Inflammatory macrophage (primary cell): ENCODE results near the gene FLT3LG.

Experiments used
- DNase-seq, 2 donors: peaks; one replicate each; pipeline ENCODE4 v3.0.0-alpha.2; 2020 to 2022

The FLT3LG gene

DNA sequence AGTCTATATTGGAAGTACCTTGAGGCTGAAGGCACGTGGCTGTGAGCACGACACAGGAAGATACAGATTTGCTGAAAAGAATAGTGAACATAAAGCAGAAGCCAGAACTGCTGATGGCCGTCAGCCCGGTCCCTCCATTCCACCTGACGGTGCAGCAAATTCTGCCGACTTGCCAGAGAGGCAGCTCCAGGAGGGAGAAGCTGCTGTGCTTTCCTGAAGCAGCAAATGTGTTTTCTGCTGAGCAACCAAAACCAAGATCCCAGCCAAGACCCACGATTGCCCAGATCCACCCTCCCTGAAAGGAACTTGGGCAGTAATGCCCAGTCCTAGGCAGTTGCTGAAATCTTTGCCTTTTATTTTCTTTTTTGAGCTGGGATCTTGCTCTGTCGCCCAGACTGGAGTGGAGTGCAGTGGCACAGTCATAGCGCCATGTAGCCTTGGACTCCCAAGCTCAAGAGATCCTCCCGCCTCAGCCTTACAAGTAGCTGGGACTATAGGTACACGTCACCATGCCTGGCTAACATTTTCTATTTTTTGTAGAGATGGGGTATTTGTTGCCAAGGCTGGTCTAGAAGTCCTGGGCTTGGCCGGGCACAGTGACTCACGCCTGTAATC, 46.8 kb downstream of the FLT3LG start:
- DNase-seq, result no peak

DNA sequence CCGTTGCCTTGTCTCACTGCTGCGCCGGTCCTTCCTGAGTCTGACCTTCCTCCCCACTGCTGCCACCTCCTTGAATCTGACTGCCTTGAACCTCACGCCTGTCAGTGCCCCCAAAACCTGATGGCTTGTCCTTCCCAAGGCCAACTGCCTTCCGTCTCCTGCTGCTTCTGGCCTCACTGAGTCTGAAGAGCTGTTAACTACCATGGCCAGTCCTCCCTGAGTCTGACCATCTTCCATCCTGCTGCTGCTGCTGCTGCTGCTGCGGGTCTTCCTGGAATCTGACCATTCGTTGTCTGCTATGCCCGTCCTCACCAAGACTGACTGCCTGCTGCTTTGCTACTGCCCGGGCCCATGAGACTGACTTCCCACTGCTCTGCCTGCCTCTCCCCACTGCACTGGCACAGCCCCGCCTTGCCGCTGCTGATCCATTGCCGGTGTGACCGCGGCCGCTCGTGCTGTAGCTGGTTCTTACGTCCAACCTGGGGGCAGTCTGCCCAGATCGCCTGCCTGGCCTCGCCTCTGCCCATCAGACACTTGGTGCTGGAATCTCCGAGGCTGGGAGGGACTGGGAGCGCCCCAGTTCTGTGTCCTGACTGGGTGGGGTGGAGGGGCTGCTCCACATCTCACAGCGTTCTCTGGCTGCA, 50.9 kb downstream of the FLT3LG start:
- no peak for DNase-seq

DNA sequence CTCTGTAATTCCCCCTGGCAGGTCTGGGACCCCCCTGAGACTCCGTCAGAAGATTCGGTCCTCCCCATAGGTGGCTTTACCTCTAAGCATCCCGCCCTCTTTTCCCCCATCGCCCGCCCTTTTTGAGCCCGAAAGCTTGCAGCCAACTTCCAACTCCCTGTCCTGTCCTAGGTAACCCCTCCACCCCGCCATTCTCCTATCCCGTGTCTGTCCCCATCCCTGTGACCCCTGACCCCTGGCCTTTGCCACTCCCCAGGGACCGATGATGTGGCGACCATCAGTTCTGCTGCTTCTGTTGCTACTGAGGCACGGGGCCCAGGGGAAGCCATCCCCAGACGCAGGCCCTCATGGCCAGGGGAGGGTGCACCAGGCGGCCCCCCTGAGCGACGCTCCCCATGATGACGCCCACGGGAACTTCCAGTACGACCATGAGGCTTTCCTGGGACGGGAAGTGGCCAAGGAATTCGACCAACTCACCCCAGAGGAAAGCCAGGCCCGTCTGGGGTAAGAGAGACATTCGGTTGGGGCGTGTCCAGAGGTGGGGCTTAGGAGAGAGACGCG, 54.3 kb downstream of the FLT3LG start:
- no peak for DNase-seq

DNA sequence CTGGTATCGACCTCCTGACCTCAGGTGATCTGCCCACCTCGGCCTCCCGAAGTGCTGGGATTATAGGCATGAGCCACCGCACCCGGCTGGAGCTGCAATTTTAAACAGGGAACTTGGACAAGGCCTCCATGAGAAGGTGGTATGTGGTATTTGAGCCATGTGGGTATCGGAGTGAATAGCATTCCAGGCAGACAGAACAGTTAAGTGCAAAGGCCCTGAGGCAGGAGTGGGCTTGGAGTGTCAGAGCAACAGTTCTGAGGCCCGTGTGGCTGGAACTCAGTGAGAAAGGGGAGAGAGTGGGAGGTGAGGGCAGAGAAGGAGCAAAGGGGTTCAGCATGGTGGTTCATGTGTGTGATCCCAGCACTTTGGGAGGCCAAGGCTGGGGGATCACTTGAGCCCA, 56.7 kb downstream of the FLT3LG start:
- no peak for DNase-seq

DNA sequence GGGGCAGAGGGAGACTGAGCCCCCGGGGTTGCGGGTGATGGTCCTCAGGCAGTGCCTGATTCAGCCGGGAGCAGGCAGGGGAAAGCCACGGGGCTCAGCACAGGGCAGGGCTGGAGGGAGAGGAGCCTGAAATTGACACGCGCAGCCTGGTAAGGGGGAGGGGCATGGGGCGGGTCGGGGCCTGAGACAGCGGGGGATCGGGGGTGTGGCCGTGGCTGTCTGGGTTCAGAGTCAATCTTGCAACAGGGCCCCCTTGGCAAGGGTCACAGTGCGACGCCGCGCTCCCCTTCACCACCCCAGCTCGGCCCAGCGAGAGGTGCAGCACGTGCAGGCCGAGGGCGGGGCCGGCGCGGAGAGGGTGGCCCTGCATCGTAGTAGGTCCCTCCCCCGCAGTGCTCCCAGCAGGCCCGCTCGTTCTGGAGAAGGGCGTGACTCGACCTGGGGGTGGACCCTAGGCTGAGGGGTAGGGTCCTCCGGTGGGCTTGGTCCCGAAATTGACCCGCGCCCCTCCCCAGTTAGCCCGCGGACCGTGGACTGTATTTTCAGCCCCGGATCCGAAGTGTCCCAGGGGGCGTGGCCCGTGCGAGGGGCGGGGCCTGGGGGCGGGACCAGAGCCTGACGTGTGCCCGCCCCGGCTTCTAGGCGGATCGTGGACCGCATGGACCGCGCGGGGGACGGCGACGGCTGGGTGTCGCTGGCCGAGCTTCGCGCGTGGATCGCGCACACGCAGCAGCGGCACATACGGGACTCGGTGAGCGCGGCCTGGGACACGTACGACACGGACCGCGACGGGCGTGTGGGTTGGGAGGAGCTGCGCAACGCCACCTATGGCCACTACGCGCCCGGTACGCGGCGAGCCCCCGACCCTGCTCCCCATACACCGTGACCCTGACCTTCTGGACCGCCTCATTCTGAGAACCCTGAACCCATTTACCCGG, 59.8 kb downstream of the FLT3LG start:
- peak; percentile 57 to 76 for DNase-seq

DNA sequence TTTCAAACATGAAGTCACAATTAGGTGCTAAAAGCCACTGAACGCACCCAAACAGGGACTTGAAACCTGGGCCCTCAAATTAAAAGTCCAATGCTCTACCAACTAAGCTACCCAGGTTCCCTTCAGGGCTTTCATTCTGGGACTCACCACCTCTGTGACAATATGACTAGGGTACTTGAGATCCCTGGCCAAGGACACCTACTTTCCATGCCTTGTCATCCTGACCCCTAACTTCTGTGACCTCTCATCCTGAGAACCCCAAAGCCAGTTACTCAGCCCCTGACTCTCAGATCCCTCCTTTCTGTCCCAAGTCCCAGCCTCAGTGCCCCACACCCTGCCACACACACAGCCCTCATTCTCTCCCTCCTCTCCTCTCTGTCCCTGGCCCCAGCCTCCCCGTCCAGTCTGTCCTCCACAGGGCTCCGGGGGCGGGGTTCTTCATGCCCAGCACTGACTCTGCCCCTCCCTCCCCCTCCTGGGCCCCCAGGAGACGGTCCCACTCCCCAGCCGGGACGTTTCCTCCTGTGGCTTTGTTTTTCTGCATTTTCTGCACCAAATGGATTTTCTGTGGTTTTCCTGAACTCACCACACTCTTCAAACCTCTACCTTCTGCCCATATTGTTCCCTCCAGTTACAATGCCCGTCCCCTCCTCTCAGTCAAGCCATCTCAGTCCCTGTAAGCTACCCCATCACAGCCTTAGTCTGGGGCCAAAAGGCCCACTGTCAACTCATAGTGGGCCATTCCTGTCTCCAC, 60.8 kb downstream of the FLT3LG start:
- no peak for DNase-seq
